Measurements from ENCODE around the gene TMEM258.

GRCh38 chr11:61830237-61831105 is 38.1 kb upstream of the TMEM258 start:
- TF ChIP-seq EZH2 (IDR thresholded peaks at IDR 0.05; ENCODE audit: insufficient read depth, poor library complexity, severe bottlenecking): no peak
- TF ChIP-seq EZH2phosphoT487 (IDR thresholded peaks at IDR 0.05; ENCODE audit: insufficient read depth, low read depth): no peak
